Spleen (tissue), 11 donors: ENCODE results near the gene GALNT11. TPM values are rescaled to one million over a fixed set of nuclear protein-coding genes. Genes with fewer than 3 reads are reported as not detected.

Source experiments
- DNase-seq: peaks from one replicate; pipeline ENCODE4 v3.0.0-alpha.2; 2020
- H3K27ac ChIP-seq, 8 donors: fragments of 200-600 bp; sonication (generic) in 7 of 8; 1 replicate in 4 of 8; 2 replicates in 4 of 8; pipeline versions ENCODE4 v1.5.0 to v1.8.0; 2016 to 2021; ENCODE audit warnings: inconsistent platforms in 4 of 8, mild to moderate bottlenecking in 4 of 8, moderate library complexity in 1 of 8
- H3K27me3 ChIP-seq, 7 donors: fragments of 200-600 bp; sonication (generic) in 6 of 7; replicated peaks in 1 of 7; 1 replicate in 4 of 7; 2 replicates in 3 of 7; pipeline versions ENCODE4 v1.5.0 to v1.8.0; 2016 to 2021; ENCODE audit warnings: inconsistent platforms in 3 of 7, mild to moderate bottlenecking in 1 of 7
- H3K36me3 ChIP-seq, 6 donors: fragments of 200-600 bp; sonication (generic) in 5 of 6; 1 replicate in 4 of 6; 2 replicates in 2 of 6; pipeline versions ENCODE4 v1.5.0 to v1.8.0; 2016 to 2021; ENCODE audit warnings: inconsistent platforms in 2 of 6
- H3K4me1 ChIP-seq, 6 donors: fragments of 200-600 bp; sonication (generic) in 5 of 6; 1 replicate in 3 of 6; 2 replicates in 3 of 6; pipeline versions ENCODE4 v1.5.0 to v1.8.0; 2016 to 2021; ENCODE audit warnings: inconsistent platforms in 3 of 6
- H3K4me3 ChIP-seq, 8 donors: fragments of 200-600 bp; sonication (generic) in 7 of 8; 1 replicate in 4 of 8; 2 replicates in 4 of 8; pipeline versions ENCODE4 v1.5.0 to v1.8.0; 2016 to 2021; ENCODE audit warnings: inconsistent platforms in 4 of 8, mild to moderate bottlenecking in 4 of 8, moderate library complexity in 2 of 8
- H3K9me3 ChIP-seq, 8 donors: fragments of 200-600 bp; sonication (generic) in 7 of 8; 1 replicate in 4 of 8; 2 replicates in 4 of 8; pipeline versions ENCODE4 v1.5.0 to v1.8.0; 2016 to 2021; ENCODE audit warnings: inconsistent platforms in 4 of 8
- CTCF ChIP-seq, 11 experiments: fragments of 200-600 bp in 7 of 11; fragments of 450-650 bp in 4 of 11; sonication (generic) in 4 of 11; IDR thresholded peaks in 8 of 11; conservative IDR thresholded peaks in 3 of 11; 1 replicate in 7 of 11; 2 replicates in 4 of 11; pipeline versions ENCODE4 v1.4.0 to v1.8.0; 2016 to 2021; ENCODE audit warnings: antibody characterized with exemption in 11 of 11, inconsistent platforms in 4 of 11, mild to moderate bottlenecking in 1 of 11
- POLR2A ChIP-seq, 3 donors: fragments of 450-650 bp; IDR thresholded peaks; one replicate each; pipeline ENCODE4 v1.5.1; 2017; ENCODE audit warnings: antibody characterized with exemption in 3 of 3, mild to moderate bottlenecking in 1 of 3
- POLR2AphosphoS5 ChIP-seq, 3 donors: sonication (generic); formaldehyde crosslinking; IDR thresholded peaks; one replicate each; pipeline ENCODE4 v1.5.1; 2017; ENCODE audit warnings: antibody characterized with exemption in 3 of 3
- WGBS, 5 donors: extraction: QIAGEN DNeasy Blood & Tissue Kit in 3 of 5; methylation state at CpG; one replicate each; pipeline versions ENCODE4 v1.1.5 to v1.1.7; 2013 to 2018; 5-methylcytosine and 5-hydroxymethylcytosine counted together
- intact Hi-C: fragments of 100-400 bp; cut with DNase I; formaldehyde crosslinking; loops from one replicate; pipeline ENCODE4 v1.15.0; 2023; ENCODE audit warnings: low total_unique reads
- polyA plus RNA-seq, 3 donors: library from polyadenylated mRNA; stranded (reverse); fragments of 200-250 nt; gene quantifications; one replicate each; pipeline ENCODE4 v1.2.1, GENCODE V29; 2013
- total RNA-seq, 7 donors: library from RNA; depleted of rRNA in 3 of 7; stranded (reverse); fragments of >200 nt in 3 of 7; fragmentation: NEBNext Ultra II Directional in 4 of 7; extraction: Animal tissue kit (Norgen Biotek cat#: 25700) in 4 of 7; gene quantifications; one replicate each; pipeline versions ENCODE4 v1.1.0 to v1.2.1, GENCODE V29; 2016 to 2021
- donor health status: healthy with polysubstance abuse.
- donor health status: DM: no; HTN: no; CAD: no; lungs with moderate emphysema.
- donor health status: DM: no; HTN: no; CAD: no.
- donor health status: Bipolar disorder and iron deficiency.
- donor health status: healthy.
- donor health status: DM: no; HTN: no; CAD: no.
- donor health status: DM: yes; HTN: yes; CAD: no.

The GALNT11 gene
- total and polyA plus RNA-seq, 10 donors = 9.7 to 46.0 (median 29.0) TPM

- H3K27me3 ChIP-seq = no peaks in the 10 kb centered on the region
- TF ChIP-seq CTCF (IDR thresholded peaks at IDR 0.05 in 8 of 11, conservative IDR thresholded peaks at IDR 0.05 in 3 of 11) (no peak), POLR2A (IDR thresholded peaks at IDR 0.05) (no peak), POLR2AphosphoS5 (IDR thresholded peaks at IDR 0.05) (no peak)
- intact Hi-C loops = no loop called here
- 65 to 77% (median 71%) methylated on average over 12 of the region's 12 CpGs for WGBS, 5 donors
- peaks cover 0 to 29% (median 4%) of the 10 kb centered on the region in 6 donors for H3K4me1 ChIP-seq
- DNase-seq = no peak
- H3K27ac ChIP-seq = peak overlapping the region in 5 of 8 donors; percentile 14 to 66 (median 32)
- no peaks in the 10 kb centered on the region for H3K9me3 ChIP-seq
- peaks cover 0 to 100% (median 93%) of the 10 kb centered on the region in 6 donors for H3K36me3 ChIP-seq
- H3K4me3 ChIP-seq = no peak overlapping the region
Observed at GRCh38 chr7:152144557-152145245, 119.2 kb downstream of the GALNT11 start.

- WGBS, 5 donors = 76 to 88% (median 80%) methylated on average over 4 of the region's 4 CpGs
- Histone ChIP-seq H3K4me3 (no peak overlapping the region), H3K27me3 (no peaks in the 10 kb centered on the region), H3K9me3 (no peaks in the 10 kb centered on the region), H3K36me3 (peaks cover 0 to 100% (median 92%) of the 10 kb centered on the region in 6 donors), H3K4me1 (peaks cover 0 to 29% (median 4%) of the 10 kb centered on the region in 6 donors), H3K27ac (peak overlapping the region in 1 of 8 donors; percentile 10)
- intact Hi-C loops = no loop called here
- TF ChIP-seq POLR2AphosphoS5 (IDR thresholded peaks at IDR 0.05) (no peak), CTCF (IDR thresholded peaks at IDR 0.05 in 8 of 11, conservative IDR thresholded peaks at IDR 0.05 in 3 of 11) (peak in 9 of 11 experiments; percentile 11 to 58 (median 50))
- DNase-seq = no peak
Observed at GRCh38 chr7:152145853-152146466, 120.5 kb downstream of the GALNT11 start.

- H3K36me3 ChIP-seq = peaks cover 0 to 100% (median 96%) of the 10 kb centered on the region in 6 donors
- no peaks in the 10 kb centered on the region for H3K27me3 ChIP-seq
- no peak overlapping the region for H3K4me3 ChIP-seq
- intact Hi-C loops = no loop called here
- no peaks in the 10 kb centered on the region for H3K9me3 ChIP-seq
- WGBS, 5 donors = 90 to 95% (median 93%) methylated on average over 5 of the region's 5 CpGs
- no peak overlapping the region for H3K27ac ChIP-seq
- no peak for DNase-seq
- no peak for TF ChIP-seq POLR2AphosphoS5 (IDR thresholded peaks at IDR 0.05)
- TF ChIP-seq POLR2A (IDR thresholded peaks at IDR 0.05) = no peak
- TF ChIP-seq CTCF (IDR thresholded peaks at IDR 0.05 in 8 of 11, conservative IDR thresholded peaks at IDR 0.05 in 3 of 11) = no peak
- H3K4me1 ChIP-seq = peaks cover 0 to 24% (median 4%) of the 10 kb centered on the region in 6 donors
Observed at GRCh38 chr7:152148706-152149105, 123.2 kb downstream of the GALNT11 start.

- Histone ChIP-seq H3K4me1 (peaks cover 0 to 19% (median 4%) of the 10 kb centered on the region in 6 donors), H3K36me3 (peaks cover 0 to 100% (median 96%) of the 10 kb centered on the region in 6 donors), H3K27ac (no peak overlapping the region), H3K27me3 (no peaks in the 10 kb centered on the region), H3K4me3 (no peak overlapping the region), H3K9me3 (no peaks in the 10 kb centered on the region)
- no peak for DNase-seq
- intact Hi-C loops = no loop called here
- WGBS, 5 donors = 88 to 92% (median 91%) methylated on average over 6 of the region's 6 CpGs
- TF ChIP-seq POLR2A (IDR thresholded peaks at IDR 0.05) (no peak), CTCF (IDR thresholded peaks at IDR 0.05 in 8 of 11, conservative IDR thresholded peaks at IDR 0.05 in 3 of 11) (no peak), POLR2AphosphoS5 (IDR thresholded peaks at IDR 0.05) (no peak)
Observed at GRCh38 chr7:152149363-152149762, 123.9 kb downstream of the GALNT11 start.
